ENCODE data around the gene SLC25A38.

The SLC25A38 gene

GRCh38 chr3:39434574-39434973, 51.4 kb downstream of the SLC25A38 start:
- DNase-seq (ENCODE audit: low spot score): no peak

DNA sequence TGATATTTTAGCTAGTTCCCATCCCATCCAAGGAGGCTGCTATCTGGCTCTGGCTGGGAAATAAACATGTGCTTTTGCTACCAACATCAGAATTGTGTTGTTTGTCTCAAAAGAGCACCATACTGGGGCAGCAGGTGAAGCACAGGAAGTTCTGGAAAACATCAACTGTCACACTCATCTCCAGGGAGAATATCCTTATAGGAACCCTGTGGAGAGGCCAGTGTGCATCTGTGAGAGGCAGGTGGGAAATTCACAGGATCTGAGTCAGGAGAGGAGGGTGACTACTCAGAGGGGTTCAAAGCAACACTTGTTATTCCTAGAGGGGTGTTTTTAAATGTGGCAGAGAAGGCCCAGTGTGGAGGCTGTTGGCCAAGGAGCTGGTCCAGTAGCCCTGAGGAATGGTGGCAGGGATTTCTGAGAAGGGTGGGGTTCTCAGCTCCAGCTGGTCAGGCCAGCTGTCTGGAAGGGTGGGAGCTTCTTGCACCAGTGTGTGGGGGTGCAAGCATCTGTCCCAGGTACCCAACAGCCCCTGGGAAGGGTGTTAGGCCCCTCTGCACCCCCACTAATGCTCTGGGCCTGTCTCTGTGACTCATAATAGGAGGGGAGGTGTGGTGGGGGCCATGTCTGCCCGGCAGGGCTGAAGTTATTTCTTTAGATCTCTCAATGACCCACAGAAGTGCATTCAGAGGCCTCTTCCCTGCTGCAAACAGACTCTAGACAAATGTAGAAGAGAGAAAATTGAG, 52.0 kb downstream of the SLC25A38 start:
- DNase-seq (ENCODE audit: low spot score): no peak

- no peak for DNase-seq (ENCODE audit: low spot score)
Measured at GRCh38 chr3:39438880-39439279, 55.7 kb downstream of the SLC25A38 start.

GRCh38 chr3:39440316-39440715, 57.1 kb downstream of the SLC25A38 start:
- DNase-seq (ENCODE audit: low spot score): no peak

GRCh38 chr3:39443530-39443929, 60.4 kb downstream of the SLC25A38 start:
- no peak for DNase-seq (ENCODE audit: low spot score)

GRCh38 chr3:39445927-39446326, 62.8 kb downstream of the SLC25A38 start:
- DNase-seq (ENCODE audit: low spot score): no peak

GRCh38 chr3:39446444-39446843, 63.3 kb downstream of the SLC25A38 start:
- DNase-seq (ENCODE audit: low spot score): no peak
